Measurements from ENCODE around the gene OVCA2.

DNA sequence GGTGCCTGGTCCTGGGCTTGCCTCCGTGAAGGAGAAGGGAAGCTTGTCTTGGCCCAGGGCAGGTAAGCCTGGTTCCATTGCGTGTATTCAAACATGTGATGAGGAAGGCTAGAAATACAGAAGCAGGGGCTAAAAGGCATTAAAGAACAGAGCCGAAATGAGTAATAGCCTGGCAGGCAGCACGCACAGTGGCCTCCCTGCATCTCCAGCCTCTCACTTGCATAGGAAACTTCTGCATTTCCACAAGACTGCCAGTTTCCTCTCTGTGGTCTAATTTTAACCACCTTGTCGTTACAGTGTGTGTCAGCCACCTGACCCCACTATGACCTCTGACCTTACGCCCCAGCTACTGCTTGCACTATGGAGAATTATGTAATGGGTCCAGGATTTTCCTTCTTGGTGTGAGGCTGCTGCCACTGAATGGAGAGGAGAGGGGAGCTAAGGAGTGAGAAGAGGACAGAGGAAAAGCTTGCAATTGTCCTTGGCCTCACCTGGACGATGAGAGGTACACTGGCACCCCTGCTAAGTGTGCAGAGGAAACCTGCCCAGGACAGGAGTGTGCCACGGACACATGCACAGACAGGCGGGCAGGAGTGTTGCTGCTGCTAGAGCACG lies 45.9 kb downstream of the OVCA2 start:
- TF ChIP-seq POLR2A (IDR thresholded peaks at IDR 0.05): no peak
- TF ChIP-seq, protein P1, sequence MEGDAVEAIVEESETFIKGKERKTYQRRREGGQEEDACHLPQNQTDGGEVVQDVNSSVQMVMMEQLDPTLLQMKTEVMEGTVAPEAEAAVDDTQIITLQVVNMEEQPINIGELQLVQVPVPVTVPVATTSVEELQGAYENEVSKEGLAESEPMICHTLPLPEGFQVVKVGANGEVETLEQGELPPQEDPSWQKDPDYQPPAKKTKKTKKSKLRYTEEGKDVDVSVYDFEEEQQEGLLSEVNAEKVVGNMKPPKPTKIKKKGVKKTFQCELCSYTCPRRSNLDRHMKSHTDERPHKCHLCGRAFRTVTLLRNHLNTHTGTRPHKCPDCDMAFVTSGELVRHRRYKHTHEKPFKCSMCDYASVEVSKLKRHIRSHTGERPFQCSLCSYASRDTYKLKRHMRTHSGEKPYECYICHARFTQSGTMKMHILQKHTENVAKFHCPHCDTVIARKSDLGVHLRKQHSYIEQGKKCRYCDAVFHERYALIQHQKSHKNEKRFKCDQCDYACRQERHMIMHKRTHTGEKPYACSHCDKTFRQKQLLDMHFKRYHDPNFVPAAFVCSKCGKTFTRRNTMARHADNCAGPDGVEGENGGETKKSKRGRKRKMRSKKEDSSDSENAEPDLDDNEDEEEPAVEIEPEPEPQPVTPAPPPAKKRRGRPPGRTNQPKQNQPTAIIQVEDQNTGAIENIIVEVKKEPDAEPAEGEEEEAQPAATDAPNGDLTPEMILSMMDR (IDR thresholded peaks at IDR 0.05): no peak
- TF ChIP-seq EP300 (IDR thresholded peaks at IDR 0.05): peak in 2 of 4 donors; percentile 26 to 31

Measured in upper lobe of left lung (tissue), 4 donors.